ENCODE results near the gene CACNG5. TPM values are rescaled to one million over a fixed set of nuclear protein-coding genes. Genes with fewer than 3 reads are reported as not detected.

Gene CACNG5
- total RNA-seq, 4 donors from 2014 or later, result not detected

DNA sequence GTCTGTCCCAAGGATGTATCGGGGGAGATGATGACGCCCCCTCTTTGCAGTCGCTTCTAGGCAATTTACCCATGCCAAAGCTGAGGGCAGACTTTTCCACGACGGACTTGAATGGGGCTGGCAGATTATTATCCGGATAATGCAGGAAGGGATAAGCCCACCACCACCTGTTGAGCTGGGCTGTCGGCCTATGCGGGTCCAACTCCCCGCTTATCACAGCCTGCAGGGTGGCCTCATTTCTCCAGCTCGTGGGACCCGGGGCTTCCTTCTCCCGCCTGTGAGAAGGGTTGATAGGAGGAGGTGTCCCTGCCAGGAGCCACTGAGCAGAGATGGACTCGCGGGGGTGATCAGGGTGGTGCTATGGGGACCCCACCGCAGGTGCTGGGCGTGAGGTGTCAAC is 559 bp downstream of the CACNG5 start:
- no peak for ATAC-seq
- Histone ChIP-seq H3K36me3 (no peaks in the 10 kb centered on the region), H3K27ac (no peak overlapping the region), H3K9me3 (no peaks in the 10 kb centered on the region), H3K4me3 (no peak overlapping the region), H3K27me3 (peaks cover 97% of the 10 kb centered on the region), H3K4me1 (peaks cover 0 to 4% (median 0%) of the 10 kb centered on the region in 3 donors)
- no peak for TF ChIP-seq EP300 (IDR thresholded peaks at IDR 0.05)
- TF ChIP-seq, protein P1, sequence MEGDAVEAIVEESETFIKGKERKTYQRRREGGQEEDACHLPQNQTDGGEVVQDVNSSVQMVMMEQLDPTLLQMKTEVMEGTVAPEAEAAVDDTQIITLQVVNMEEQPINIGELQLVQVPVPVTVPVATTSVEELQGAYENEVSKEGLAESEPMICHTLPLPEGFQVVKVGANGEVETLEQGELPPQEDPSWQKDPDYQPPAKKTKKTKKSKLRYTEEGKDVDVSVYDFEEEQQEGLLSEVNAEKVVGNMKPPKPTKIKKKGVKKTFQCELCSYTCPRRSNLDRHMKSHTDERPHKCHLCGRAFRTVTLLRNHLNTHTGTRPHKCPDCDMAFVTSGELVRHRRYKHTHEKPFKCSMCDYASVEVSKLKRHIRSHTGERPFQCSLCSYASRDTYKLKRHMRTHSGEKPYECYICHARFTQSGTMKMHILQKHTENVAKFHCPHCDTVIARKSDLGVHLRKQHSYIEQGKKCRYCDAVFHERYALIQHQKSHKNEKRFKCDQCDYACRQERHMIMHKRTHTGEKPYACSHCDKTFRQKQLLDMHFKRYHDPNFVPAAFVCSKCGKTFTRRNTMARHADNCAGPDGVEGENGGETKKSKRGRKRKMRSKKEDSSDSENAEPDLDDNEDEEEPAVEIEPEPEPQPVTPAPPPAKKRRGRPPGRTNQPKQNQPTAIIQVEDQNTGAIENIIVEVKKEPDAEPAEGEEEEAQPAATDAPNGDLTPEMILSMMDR (IDR thresholded peaks at IDR 0.05), result no peak
- TF ChIP-seq POLR2A (IDR thresholded peaks at IDR 0.05), result no peak
- TF ChIP-seq POLR2AphosphoS5 (IDR thresholded peaks at IDR 0.05), result no peak
- 7% methylated on average over 3 of the region's 16 CpGs; no CpG with 5 or more reads in 1 of the 2 donors for WGBS, 2 donors (ENCODE audit: low coverage in 1 of 2)

DNA sequence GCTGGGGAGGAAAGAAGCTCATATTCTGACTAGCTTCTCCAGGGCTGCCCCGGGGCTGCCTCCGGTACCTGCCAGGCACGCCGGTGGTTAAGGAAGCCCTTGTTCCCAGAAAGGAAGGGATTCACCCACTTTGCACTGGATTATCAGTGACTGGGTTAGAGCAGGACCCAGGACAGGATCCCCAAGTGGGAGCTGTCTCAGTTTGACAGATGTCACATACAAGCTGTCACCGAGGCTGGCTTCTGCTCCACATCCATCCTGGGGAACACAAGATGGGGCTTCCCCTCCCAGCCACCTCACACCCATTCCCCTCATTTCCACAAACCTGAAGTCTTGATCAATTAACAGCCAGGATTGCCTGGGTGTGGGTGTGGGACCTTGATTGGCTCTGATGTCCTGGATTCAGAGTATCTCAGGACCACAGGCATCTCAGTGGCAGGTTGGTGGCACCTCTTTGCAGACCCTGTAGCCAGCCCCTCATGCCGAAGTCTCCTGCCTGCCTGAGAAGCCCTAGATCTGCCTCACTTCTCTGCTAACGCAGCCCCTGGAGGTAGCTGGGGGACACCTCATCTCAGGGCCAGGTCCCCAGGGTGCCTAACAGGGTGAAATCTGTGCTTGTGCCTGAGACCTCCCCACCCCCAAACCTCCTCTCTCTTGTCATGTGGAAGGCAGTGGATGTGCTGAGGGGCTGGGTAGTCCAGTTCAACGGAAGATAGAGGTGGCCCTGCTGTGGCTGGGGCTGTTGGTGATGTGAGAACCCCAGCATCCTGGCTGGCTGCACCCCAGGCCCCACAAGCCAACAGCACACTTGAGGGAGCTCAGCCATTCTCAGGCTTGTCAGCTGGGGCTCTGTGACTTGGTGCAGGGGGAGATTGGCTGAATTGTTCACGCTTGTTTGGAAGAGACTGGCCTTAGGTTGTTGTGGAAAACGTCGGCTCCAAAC is 1.4 kb downstream of the CACNG5 start:
- Histone ChIP-seq H3K9me3 (no peaks in the 10 kb centered on the region), H3K27me3 (peaks cover 97% of the 10 kb centered on the region), H3K4me3 (no peak overlapping the region), H3K27ac (no peak overlapping the region), H3K4me1 (peaks cover 0 to 4% (median 0%) of the 10 kb centered on the region in 3 donors), H3K36me3 (no peaks in the 10 kb centered on the region)
- WGBS, 2 donors (ENCODE audit: low coverage in 1 of 2), result 54% methylated on average over 5 of the region's 11 CpGs; no CpG with 5 or more reads in 1 of the 2 donors
- TF ChIP-seq, protein P1 (IDR thresholded peaks at IDR 0.05), result no peak
- TF ChIP-seq EP300 (IDR thresholded peaks at IDR 0.05) (no peak), POLR2AphosphoS5 (IDR thresholded peaks at IDR 0.05) (no peak), POLR2A (IDR thresholded peaks at IDR 0.05) (no peak)
- no peak for ATAC-seq

DNA sequence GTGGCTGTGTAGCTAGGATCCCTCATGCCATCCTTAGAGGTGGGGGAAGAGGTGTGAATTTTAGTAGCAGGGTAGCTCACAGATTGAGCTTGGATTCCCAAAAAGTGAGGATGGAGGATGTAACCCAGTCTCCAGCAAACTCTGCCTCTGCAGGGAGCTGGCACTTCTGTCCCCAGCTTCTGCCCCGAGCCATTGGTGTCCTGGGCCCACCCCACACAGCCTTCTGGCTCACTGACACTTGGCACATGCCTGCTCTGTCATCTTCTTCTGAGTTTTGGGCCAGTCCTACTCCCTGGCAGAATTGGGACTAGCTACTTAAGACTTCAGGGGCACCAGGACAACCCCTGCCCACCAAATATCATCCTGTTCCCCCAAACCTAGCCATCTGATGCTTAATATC is 2.3 kb downstream of the CACNG5 start:
- no peak for TF ChIP-seq EP300 (IDR thresholded peaks at IDR 0.05)
- TF ChIP-seq, protein P1 (IDR thresholded peaks at IDR 0.05), result no peak
- TF ChIP-seq POLR2AphosphoS5 (IDR thresholded peaks at IDR 0.05), result no peak
- no peak for TF ChIP-seq POLR2A (IDR thresholded peaks at IDR 0.05)
- Histone ChIP-seq H3K27me3 (peaks cover 97% of the 10 kb centered on the region), H3K36me3 (no peaks in the 10 kb centered on the region), H3K9me3 (no peaks in the 10 kb centered on the region), H3K27ac (no peak overlapping the region), H3K4me1 (peaks cover 0 to 4% (median 0%) of the 10 kb centered on the region in 3 donors), H3K4me3 (no peak overlapping the region)
- no peak for ATAC-seq
- WGBS, 2 donors (ENCODE audit: low coverage in 1 of 2), result no CpG with 5 or more reads among the region's 1 CpG

DNA sequence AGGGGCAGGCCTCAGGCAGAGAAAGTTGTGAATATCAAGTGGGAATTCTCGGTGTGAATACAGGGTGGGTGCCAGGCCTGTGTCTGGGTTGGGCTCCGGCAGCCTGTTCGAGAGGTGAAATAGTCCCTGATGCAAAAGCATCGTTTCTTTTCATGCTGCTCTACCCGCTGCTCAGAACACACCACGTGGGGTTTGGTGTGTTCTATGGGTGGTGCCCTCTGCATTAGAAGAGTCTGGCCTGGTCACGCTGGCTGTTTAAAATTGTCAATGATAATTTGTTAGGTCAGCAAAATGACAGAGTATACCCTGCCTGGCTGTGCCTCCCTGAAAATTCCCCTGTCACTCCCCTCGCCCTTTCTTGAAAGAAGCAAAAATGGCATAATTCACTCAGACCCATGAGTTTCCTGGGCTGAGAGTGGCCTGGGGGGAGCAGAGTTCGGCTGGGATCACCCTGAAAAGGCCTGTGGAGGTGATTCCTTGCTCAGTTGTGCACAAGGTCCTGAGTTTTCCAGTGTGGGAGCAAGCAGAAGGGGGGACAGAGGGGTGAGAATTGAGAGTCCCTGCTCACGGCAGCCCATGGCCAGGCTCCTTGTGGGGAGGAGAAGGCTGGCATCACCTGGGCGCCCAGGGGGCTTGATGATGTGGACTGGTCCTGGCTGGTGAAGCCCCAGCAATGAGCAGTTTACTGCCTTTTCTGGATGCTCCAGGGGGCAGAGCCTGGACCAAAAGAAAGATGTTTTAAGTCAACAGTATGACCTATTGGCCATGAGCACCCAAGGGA is 3.2 kb downstream of the CACNG5 start:
- 65 to 67% methylated on average over 4 to 6 of the region's 11 CpGs for WGBS, 2 donors (ENCODE audit: low coverage in 1 of 2)
- no peaks in the 10 kb centered on the region for H3K9me3 ChIP-seq
- ATAC-seq, result no peak
- H3K27ac ChIP-seq, result no peak overlapping the region
- H3K4me1 ChIP-seq, result peaks cover 0 to 4% (median 0%) of the 10 kb centered on the region in 3 donors
- TF ChIP-seq EP300 (IDR thresholded peaks at IDR 0.05) (no peak), POLR2AphosphoS5 (IDR thresholded peaks at IDR 0.05) (no peak), POLR2A (IDR thresholded peaks at IDR 0.05) (no peak)
- TF ChIP-seq, protein P1 (IDR thresholded peaks at IDR 0.05), result no peak
- no peaks in the 10 kb centered on the region for H3K36me3 ChIP-seq
- H3K4me3 ChIP-seq, result no peak overlapping the region
- peaks cover 90% of the 10 kb centered on the region for H3K27me3 ChIP-seq

Measured in gastroesophageal sphincter (tissue), 4 donors.